Stimulated activated CD4-positive, alpha-beta T cell treated with anti-CD3 and anti-CD28 coated beads, Interleukin-2, amount 100 ng/mL, for 4 hours (primary cell): ENCODE measurements around the gene HMX1.

Experiments used
- DNase-seq: peaks from one replicate; pipeline ENCODE4 v3.0.0-alpha.2; 2020; ENCODE audit warnings: low read depth

The HMX1 gene

DNA sequence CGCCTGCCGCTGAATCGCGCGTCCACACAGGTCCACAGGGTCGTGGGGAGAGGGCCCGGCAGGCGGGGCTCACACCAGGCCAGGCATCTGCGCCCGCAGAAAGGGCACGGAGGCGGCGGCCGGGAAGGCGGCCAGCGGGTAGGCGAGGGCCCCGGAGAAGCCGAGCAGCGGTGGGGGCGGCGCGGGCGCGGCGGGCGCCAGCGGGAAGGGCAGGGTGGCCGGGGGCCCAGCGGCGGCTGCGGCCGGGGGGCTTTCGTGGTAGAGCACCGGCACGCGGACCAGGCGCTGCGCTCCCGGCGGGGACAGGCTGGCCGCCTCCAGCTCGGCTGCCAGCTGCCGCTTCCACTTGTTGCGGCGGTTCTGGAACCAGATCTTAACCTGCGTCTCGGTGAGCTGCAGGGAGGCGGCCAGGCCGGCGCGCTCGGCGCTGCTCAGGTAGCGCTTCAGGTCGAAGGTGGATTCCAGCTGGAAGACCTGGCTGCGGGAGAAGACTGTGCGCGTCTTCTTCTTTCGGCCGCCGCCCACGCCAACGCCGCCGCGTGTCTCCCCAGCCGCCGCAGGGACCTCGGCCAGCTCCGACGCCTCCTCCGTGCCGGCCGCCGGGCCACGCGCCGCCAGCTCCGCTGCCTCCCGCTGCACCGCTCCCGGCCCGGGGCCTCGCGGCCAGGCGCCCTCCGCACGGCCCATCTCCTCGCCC, 3.9 kb downstream of the HMX1 start:
- DNase-seq, result no peak

DNA sequence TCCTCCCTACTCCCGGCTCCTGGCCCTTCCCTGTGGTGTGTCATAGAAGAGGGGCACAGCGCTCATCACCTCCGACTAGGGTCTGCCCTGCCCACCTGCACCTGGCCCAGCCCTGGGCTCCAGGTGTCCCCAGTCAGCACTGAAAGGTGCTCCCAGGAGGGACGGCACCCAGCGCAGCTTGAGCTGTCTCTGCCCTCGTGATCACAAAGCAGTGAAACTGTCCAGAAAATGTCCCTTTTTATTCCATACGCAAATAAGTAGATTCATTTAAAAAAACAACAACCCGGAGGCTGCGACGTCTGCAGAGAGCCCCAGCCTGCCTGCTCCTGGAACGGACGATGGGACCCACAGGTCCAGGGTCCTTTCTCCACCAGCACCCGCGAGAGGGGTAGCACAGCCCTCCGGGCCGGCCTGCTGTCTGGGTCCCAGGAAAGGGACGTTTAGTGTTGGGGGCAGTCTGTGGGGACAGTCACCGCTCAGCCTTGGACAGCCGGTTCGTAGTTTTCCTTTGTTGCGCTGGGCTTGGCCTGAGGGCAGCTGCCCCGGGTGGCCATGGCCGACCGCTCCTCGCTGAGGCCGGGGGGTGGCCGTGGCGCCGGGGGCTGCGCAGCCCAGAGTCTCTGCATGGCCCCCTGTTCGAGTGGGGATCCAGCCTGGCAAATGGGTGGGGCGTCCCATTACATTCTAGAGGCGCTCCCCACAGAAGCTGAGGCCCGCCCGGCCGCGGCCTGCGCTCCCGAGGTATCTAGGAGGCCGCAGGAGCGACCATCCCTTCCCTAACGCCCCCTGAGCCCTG, 4.6 kb downstream of the HMX1 start:
- no peak for DNase-seq

DNA sequence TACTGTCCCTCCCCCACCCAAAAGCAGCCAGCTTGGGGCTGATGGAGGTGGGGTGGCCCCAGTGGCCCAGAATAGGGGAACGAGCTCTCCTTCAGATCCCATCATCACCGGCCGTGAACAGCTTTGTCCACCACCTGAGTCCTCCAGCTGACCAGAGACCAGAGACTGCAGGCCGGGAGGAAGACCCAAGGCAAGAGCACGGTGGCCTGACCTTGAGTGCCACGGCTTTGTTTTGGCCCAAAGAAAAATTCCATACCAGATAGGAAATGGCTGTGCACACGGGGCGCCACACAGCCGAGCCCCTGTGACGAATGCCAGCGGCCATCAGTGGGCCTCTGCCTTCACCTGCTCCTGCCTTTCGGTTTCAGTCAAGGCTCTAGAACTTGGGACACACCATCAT, 5.2 kb downstream of the HMX1 start:
- no peak for DNase-seq

DNA sequence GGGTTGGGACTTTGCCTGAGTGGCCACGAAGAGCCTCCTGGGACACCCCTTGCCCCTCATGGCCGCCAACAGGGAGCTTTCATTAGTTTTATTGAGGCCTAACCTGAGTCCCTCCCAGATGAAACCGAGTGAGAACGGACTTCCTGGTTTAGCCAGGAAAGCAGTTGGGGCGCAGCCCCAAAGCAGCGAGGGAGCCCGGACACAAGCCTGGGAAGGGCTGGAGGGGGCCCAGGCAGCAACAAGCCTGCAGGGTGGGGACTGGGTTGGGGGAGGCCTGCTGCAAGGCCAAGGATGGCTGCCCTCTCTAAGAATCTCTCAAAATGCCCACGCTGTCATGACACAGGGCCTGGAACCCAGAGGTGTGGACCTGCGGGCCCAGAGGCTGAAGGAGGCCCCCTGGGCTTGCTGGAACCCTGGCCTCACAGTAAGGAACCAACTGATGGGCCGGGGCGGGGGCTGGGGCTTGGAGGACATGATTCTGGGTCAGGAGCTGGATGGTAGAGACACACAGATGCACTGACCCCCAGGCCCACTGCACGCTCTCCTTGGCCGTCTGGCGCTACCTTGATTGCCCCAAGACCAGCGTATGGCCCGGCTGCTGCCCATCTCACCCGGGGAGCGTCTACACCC, 5.8 kb downstream of the HMX1 start:
- DNase-seq, result no peak

DNA sequence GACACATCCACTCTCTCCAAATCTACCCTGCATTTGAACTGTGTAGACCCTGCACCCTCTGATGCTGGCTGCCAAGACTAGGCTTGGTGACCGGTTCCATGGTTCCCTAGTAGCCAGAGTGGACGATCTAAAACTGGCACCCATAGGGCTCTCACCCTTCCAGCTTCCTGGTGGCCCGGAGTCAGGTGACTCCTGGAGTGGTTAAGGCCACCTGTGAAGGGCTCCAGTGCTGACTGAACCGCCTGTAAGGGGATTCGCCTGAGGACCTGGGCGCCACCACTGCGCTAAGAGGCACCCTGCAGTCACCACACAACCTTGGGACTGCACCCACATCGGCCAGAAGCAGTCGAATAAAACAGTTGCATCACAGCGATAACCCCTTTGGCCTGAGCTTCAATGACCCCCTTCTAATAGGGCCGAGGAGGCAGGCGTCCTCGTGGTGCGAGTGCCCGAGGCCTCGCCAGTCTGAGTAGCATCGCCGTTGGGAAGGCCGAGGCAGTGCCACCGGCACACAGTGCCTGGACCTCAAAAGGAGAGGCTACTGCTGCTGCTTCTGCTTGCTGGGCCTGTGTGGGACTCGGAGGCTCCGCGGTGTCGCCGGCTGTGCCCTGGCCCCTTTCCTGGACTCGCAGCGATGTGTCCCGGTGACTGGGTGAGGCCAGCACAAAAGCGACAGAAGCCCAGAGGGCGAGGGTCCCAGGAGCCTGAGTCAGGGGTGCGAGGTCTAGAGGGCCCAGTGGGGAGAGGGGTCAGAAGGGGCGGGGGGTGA, 6.5 kb downstream of the HMX1 start:
- DNase-seq, result no peak

DNA sequence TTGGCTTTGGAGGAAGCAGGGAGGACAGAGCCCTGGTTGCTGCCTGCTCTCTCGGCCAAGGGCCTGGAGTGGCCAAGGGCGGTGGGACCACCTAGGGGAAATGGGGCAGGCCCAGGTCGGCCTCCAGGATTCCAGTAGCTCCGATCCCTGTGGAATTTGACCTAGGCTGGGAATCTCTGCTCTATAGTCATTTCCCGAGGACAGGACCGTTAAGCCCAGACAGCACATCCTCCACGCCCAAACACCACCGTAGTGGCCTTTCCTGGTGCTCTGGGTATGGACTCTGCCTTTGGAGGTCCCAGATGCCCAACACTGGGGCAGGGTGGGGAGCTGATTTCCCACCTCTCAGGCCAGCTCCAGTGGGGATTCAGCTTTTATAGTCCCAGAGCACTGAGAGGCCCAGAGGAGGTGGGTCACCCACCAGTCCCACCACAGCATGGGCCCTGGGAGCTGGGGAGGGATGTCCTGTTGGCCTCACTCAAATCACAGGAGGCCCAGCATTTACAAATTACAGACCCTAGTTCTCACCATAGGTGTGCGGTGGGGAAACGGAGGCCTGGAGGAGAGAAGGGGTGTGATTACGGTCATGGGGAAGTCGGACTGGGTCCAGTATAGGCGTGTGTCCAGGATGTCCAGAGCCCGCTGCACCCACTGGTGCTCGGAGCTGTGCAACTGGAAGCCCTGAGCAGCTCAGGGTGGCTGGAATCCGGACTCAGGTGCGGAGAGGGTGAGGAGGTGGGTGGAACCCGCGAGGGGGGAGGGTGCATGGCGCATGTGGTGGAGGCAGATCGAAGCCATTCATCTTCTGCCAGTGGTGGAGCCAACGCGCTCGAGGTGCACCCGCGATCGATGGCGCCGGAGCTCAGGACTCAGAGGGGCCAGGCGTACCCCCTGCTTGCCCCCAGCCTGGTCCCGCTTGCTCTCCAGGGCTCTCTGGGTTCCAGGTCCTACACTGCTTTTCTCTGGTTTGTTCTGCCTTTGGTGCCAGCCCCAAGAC, 7.7 kb downstream of the HMX1 start:
- no peak for DNase-seq

DNA sequence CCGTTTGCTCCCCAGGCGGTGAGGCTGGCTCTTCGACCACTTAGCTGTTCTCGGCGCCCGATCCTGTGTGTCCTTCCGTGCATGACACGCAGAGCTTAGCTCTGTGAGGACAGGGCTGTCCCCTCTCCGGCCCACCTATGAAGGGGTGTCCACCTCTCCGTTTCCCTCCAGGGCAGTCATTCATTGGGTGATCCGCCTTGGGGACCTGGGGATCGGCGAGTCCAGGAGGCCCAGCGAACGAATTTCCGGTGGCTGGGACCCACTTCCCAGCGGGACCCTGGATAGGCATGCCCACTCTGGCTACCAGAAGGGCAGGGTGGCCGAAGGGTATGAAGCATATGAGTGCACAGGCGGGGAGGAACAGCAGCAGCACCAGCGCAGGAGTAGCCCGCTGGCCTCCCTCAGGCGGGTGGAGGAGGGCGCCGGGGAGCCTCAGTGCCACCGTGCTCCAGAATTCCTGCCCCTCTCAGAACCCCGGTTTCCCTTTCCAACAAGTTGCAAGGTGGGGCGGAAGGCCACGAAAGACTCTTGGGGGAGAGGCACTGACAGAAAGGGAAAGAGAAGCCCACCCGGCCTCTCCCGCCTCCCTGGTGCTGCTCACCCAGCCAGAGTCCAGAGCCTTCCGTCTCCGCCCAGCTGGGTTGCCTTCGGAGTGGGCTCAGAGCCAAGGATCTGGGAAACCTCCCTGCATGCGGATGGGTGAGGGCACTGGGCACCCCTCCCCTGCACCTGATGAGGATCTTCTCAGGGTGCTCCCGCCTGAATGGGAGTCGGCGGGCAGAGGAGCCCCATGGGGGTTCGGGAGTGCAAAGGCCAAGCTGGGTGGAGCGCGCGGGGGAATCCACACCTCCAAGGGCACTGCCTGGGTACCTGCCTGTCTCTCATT, 8.6 kb downstream of the HMX1 start:
- no peak for DNase-seq

DNA sequence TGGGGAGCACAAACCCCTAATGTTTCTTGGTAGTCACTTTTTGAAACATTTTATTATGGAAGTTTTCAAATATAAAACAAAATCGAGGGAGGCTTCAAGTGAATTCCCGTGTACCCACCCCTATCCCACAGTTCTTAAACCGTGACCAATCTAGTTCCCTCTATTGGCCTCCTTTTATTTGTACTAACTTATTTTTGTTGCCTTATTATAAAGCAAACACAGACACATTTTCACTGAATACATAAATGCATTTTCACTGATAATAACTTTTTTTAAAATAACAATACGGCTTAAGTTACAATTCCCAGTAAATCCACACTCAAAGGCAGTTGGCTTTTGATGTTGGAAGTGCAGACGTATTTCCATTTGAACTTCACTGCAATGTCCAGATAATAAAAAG, 9.3 kb downstream of the HMX1 start:
- DNase-seq, result no peak

DNA sequence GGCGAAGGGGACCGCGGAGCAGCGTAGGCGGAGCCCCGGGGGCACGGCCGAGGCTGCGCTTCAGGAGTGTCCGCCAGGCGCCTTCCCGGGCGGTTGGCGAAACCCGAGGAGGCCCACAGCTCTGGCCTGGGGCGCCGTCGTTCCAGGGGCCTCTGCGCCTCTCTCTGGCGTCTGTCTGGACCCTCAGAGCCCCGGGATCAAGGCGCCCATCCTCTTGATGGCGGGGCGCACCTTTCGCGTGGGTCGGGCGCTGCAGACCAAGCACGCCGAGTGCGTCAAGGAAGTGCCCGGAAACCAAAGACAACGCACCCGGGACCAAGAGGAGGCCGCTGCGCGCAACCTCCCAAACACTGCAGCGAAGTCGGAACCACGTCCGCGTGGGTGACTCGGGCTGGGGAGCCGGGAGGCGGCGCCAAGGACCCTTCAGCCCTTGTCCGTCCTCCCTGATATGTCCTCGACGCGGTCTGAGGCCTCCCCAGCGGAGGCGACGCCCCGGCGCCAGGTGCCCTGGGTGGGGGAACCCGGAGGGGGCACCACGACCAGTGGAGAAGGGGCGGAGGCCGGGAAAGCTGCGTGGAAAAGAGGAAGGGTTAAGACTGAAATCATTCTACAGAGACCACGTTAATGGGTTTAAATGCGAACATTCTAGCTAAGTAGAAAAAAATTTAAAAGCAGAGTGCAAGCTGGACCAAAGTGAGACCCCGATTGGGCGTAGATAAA, 9.9 kb downstream of the HMX1 start:
- no peak for DNase-seq

DNA sequence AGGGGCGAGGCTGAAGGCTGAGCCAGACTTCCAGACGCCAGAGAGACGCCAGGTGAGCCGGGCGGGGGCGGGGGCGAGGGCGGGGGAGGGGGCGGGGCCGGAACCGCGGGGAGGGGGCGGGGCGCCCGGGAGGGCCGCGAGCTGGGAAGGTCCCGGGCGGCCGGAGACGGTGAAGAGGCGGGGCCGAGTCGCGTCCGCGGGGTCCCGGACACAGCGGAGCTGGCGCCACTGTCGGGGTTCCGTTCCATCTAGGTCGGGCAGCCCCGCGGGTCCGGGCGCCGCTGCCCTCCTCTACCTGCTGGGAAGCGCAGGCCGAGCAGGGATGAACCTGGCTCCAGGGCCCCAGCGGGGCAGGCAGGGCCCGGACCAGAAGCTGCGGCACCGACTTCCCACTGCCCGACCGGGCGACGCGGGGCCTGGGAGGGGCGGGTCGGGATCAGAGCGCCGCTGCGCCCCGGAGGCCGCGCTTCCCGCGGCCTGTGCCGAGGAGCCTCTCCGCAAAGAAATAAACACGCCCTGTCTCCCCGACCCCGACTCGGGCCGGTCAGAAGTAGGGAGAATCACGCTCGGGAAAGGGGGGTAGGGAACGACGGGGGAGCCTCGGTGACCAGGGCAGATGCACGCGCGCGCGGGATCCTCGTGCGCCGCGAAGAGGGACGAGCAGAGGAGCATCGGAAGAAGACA, 10.6 kb downstream of the HMX1 start:
- DNase-seq, result no peak

DNA sequence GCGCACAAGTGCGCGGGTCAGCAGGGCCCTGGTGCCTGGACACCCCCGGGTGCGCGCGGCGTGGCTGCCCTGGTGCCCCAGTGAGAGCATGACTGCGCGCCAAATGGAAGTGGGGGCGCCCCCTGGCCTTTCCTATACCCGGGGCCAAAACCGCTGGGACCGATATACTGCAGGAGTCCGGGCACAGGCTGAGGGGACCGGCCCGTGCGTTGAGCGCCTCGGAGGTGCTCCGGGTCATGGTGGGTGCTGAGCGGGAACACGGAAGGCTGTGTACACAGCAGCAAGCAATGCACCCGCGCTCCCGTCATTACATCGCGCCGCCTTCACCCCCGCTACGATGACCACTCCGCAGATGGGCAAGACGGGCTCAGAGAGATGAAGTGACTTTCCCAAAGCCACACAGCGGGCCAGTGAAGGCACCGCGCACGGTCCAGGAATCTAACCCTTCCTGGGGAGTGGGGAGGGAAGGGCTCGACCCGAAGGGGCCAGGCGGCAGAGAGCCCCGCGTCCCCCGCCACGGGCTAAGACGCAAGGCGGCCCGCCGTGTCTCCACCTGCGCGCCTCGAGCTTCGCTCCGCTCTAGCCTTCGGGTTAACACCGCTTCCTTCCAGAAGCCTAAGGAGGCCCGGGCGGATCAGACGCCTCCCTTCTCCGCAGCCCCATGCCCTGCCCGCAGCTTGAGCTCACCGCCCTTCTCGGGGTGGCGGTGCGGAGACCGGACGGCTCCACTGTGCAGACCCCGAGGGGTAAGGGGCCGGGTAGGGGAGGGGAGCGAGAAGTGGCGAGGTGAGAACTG, 11.3 kb downstream of the HMX1 start:
- DNase-seq, result no peak

DNA sequence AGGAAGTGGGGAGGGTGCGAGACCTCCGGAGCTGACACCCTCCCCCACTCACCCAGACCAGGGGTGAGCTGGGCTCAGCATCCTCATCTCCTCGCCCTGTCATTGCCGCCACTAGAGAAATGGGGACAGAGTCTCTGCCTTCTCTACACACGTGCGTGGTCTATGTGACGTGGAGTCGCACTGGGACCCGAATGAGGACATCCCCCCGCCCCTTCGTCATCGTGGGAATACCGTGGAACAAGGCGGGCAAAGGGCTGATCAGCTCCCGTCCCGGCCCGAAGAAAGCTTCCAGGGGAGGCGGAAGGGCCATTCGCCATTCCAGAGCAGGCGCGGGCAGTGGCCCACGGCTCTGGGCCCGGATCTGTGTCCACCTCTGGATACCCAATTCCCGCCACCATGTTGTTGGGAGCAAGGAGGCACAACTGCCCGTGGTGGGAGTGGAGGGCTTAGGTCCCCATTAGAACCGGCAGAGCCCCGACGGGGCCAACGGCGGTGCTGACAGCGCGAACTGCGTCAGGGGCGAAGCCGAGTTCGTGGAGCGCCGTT, 12.0 kb downstream of the HMX1 start:
- DNase-seq, result no peak

DNA sequence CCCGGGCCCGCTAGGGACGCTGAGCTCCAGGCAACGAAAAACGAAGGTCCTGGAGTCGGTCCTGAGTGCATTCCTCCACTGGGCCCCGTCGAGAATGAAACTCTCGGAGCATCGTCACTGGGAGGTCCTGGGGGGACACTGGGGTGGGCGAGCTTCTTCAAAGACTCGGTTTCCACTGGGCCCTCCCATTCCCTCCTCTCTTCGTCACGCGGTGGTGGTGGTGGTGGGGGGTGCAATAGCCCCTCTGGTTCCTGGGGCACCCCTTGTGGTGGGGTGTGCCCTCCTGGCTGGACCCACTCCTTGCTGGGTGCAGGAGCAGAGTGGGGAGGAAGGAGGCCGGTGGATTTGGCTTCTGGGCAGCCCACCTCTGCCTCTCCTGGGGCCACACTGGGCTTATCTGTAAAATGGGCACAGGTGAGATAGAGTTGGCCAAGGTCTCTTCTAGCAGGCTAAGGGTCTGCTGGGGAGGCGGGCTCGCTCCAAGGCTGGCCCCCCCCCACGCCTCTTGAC, 12.9 kb downstream of the HMX1 start:
- DNase-seq, result no peak

DNA sequence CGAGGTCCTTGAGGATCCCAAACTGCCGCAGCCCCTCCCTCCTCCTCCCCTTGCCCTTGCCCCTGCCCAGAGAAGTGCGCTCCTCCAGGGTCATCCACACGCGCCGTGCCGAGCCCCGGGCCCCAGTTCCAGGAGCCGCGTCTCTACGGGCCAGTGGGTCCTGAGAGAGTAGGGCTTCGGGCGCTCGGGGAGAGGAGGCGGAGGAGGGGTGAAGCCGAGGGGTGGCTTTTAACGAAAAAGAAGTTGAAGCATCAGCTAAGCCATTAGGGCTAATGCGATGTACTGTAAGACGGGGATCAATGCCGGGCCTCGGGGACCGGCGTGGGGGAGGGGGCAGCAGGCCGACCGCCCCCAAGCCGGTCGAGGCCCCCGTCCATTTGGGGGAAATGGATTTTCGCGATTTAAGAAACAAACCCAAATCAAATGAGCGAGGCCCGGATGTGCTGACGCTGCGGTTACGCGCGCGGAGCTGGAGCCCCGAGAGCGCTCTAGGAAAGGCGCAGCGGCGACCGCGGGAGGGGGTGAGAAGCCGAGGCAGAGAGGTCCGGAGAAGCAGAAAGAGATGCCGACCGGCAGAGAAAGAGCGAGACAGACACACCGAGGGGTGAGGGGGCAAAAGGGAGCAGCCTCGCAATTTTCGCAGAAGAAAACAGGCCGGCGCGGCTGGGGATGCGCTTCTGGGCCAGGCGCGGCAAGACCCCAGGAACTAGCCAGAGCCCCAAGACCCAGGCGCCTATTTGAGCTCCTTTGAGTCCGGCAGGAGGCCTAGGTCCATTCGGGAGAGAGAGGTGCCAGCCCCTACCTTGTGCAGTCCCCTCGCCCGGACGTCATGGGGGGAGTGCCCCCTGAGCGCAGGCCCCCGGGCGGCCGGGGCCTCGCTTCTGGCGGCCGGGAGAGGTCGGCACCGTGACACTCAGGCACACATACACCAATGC, 13.6 kb downstream of the HMX1 start:
- no peak for DNase-seq

DNA sequence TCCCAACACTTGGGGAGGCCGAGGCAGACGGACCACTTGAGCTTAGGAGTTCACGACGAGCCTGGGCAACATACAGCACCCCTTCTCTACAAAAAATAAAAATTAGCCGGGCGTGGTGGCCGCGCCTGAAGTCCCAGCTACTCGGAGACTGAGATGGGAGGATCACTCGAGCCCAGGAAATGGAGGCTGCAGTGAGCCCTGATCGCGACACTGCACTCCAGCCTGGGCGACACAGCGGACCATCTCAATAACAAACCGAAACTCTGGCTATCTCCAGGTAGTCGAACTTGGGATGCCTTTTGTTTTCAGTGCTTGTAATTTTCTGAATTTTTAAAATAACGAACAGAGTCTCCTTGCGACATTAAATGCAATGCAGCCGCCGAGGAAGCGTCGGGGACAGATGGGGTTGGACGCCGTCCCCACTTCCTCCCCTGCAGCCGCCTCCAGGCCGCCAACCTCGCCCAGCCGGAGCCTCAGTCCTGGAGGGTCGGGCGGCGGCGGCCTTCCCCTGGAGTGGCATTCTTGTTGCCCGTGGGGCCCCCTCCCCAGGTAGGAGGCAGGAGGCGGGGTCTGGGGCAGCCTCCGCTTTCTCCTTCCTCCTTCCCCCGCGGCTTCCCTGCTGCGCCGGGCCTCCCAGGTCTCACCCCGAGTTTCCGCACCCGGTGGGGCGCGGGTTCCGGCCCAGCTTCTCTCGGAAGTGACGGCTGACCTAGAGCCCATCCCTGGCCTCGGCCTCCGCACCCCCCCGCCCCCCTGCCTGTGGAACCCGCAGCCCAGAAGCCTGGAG, 14.6 kb downstream of the HMX1 start:
- DNase-seq, result no peak

DNA sequence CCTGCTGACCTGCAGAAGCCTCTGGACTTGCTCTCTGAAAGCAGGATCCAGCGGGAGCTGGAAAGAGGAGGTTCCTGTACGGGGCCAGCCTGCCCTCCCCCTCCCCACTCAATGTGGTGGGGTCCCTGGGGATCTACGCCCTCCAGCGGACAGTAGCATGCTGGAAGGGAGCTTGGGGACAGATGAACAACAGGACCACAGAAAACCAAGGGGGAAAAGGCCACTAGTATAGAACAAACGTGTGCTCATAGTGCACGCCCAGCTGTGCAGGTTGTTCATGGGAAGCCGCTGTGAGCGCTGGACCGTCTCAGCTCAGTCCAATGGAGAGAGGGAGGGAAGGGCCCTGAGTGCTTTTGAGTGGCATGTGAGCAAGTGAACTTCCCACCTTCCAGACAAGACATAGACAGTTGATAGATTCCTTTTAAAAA, 15.8 kb downstream of the HMX1 start:
- DNase-seq, result no peak
